Endometrial microvascular endothelial cells (primary cell): ENCODE measurements around the gene ZBTB47. TPM values are rescaled to one million over a fixed set of nuclear protein-coding genes. Genes with fewer than 3 reads are reported as not detected.

Experiments
- in situ Hi-C: cut with HindIII; loops from 2 replicates; pipeline ENCODE4 v1.10.0; 2017; ENCODE audit warnings: low sequenced_read_pairs, low pct_unique_long_range_greater_than_20kb; ENCODE audit errors: inconsistent ontology term
- total RNA-seq: library from RNA; depleted of rRNA; stranded (reverse); fragments of >200 nt; gene quantifications from one replicate; pipeline ENCODE4 v1.2.3, GENCODE V29; 2015; ENCODE audit errors: inconsistent ontology term

The ZBTB47 gene
- total RNA-seq, 1 donor from 2014 or later, result 10.9 TPM

DNA sequence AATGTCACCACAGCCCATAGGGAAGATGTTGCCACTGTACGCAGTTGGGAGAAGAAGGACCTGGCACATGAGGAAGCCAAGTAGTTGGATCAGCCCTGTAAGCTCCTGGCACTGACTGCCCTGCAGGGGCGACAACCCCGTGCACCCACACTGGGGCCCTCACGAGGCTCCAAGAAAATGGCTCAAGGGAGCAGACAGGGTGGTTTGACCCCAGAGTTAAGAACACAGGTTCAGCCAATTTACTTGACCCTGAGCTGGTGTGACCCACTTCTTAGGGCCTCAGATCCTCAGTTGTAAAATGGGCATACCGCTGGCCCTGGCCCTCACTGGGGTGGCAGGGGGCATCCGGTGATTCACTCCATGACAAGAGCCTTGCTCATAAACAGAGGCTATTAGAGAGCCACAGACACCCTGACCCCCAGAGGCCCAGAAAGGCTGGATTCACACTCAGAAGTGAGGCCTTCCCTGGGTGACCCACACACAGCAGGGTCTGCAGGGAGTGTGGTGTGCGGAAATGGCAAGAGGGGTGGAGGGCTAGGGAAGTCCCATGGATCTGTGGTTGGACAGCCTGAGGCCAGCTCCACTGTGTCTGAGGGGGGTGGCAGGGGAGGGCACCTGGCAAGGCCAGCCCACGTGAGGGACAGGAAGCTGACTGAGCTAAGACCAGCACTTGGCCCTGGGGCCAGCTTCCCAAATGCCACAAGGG lies 50.8 kb downstream of the ZBTB47 start:
- in situ Hi-C loops, result no loop called here

DNA sequence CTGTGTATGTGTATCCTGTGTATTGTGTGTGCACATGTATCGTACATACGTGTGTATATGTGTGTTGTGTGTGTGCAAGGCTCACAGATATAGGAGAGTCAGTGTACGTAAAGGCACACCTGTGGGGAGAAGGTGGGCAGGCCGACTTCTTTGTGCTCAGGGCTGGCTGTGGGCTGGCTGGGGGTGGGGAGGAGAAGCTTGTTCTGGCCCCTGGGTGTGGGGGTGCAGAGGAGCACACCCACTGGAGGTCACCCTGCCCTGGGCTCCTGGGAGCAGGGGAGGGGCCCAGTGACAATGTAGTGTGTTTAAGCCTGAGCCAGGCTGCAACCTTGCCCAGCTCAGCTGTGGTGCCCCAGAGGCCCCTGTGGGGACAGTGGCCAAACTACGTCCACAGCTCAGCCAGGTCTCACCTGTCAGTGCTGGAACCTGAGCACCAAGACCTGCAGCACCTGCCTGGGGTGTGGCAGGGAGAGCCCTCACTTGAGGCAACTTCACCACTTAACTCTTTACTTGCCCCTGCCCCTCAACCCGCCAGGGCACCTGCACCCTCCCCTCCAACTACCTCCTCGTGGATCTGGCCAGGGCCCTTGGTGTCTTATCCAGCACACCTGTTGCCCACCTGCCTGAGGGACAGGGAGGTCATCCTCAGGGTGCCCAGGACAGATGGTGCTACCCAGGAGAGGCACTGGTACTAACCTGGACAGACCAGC lies 51.7 kb downstream of the ZBTB47 start:
- in situ Hi-C loops, result no loop called here

DNA sequence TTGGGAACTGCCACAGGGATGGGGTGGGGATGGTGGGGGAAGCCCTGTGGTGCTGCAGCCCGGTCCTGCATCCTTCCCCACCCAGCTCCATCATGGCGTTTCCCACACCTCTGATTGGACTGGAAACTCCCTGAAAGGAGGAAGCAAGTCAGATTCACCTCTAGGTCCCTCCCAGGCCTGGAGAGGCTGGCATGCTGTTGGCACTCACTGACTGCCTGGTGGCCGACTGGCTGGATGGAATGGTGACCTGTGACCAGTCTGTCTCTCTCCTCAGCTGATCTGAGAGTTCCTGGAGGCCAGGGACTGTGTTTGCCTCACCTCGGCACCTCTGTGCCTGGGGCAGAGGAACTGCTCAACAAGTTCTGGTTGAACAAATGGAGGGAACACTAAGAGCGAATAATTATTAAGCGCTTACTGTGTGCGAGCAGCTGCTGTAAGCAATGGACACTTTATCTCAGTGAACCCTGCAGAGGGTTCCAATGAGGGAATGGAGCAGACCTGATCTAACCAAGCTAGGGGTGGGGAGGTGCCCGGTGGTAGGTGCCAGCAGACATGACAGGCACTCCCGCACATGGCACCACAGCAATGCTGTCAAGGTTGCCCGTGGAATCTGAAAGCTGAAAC lies 52.6 kb downstream of the ZBTB47 start:
- in situ Hi-C loops, result no loop called here

DNA sequence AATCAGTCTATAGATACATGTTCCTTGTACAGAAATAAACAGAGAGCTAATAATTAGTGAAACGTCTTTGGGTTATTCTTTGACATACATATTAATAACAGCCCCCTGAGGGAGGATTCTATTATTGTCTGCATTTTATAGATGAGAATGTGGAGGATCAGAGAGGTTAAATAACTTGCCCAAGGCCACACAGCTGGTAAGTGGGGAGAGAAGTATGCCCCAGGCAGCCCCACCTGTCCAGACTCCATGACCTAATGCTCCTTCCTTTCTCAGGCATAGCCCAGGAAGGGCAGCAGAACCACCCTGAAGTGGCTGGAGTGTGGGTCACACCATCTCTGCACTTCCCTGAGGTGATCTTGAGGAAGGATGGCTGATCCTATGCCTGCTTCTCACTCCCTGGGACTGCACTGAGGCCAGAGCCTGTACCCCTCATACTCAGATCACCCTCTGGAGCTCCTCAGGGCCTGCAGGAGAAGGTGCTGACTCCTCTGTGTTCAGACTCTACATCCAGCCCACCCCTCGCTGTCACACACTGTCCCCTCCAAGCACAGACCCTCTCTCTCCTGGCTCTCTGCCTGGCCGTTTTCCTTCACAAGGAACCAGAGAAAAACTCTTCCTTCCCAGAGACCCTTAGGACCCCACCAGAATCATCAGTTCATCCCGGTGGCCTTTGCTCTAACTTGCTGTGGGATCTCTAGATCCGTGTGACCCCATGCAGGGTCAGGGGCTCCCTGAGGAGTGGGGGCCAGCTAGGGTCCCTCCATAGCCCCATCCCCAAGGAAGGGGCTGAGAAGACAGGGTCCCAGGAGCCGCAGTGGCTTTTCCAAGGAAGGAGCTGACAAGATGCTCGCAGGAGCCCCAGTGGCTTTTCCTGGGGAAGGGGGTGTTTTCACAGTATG lies 53.5 kb downstream of the ZBTB47 start:
- in situ Hi-C loops, result no loop called here

DNA sequence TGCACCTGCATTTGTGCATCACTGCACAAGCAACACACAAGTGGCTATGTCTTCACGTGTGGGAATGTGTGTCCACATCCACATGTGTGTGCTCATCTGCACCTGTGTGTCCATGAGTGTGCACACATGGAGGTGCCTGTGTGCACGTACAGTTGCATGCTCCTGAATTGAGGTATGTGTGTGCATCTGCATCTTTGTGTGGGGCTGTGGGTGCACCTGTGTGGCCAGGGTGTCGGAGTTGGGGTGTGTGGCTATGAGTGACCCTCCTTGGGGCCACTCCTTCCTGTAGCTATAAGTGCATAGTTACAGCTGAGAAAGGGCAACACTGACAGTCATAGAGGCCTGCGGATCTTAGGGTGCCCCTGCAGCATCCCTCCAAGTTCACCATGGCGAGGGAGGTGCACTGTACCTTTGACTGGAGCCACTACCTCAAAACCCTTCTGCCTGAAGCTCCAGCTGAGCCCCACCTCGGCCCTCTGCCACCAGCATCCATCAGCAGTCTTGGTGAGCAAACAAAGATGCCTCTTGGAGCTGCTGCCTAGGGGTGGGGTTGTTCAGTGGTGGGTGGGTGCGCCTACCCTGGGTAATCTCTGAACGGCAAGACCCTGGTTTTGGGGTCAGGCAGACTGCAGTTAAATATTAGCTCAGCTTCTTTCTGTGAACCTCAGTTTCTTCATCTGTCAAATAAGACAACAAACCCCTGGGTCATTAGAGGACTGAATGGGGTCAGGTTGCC lies 54.3 kb downstream of the ZBTB47 start:
- in situ Hi-C loops, result no loop called here

DNA sequence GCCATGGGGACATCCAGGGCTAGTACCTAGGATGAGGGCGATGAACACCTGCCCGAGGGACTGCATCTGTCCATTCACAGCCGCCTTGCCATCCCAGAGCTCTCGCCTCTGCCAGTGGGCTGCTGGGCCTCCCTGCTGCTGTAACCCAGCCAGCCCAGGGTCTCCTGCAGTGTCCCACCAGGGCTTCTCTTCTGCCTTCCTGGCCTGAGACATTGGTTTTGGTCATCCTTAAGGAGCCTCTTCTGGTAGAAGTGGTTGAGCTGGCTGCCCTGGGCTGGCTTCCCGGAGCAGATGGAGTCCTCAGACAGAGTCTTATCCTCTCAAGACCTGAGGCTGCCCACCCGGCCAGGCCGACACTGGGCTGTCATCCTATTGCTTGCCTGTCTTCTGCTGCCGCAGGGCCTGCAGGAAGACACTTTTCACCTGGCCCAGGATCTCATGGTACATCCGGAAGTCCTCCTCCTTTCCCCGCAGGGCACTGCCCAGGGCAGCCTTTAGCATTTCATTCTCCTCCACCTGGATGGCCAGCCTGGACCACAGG lies 55.2 kb downstream of the ZBTB47 start:
- in situ Hi-C loops, result no loop called here

DNA sequence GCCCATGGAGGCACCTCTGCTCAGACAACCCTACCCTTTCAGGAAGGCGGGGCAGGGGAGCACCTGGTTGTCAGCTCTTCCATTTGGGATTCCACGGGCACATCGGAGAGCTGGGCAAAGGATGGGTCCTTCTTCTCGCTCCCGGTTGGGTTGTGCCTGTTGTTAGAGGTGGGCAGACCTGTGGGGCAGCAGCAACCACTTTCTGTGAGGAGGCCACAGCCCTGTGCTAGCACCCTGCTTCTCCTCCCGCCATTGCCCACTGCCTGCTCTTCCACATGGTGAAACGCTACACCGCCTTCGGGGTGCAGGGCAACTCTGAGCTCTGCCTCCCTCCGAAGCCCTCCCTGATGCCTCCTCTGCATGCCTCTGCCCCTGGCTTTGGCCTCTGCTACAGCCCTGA lies 56.1 kb downstream of the ZBTB47 start:
- in situ Hi-C loops, result no loop called here

DNA sequence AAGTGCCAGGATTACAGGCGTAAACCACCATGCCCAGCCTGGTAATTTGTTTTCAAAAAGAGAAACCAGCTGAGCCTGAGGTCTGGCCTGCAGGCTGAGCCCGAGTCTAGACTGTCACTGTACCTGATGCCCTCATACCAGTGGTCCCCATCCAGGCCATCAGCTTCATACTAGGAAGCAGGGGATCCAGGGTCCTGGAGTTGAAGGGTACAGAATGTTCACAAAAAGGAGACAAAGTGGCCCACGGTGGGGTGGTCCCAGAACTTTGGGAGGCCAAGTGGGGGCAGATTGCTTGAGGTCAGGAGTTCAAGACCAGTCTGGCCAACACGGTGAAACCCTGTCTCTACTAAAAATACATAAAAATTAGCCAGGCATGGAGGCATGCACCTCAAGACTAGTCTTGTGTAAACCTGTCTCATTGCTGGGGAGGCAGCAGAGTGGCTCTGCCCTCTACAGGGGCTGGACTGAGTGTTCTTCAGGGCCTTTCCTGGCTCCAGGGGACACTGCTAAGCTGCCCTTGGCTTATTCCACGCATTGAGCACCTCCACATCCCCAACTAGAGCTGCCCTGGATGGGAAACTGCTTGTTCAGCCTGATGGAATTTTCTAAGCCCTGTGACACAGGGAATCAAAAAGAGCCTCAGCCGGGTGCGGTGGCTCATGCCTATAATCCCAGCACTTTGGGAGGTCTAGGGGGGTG lies 57.0 kb downstream of the ZBTB47 start:
- in situ Hi-C loops, result no loop called here

DNA sequence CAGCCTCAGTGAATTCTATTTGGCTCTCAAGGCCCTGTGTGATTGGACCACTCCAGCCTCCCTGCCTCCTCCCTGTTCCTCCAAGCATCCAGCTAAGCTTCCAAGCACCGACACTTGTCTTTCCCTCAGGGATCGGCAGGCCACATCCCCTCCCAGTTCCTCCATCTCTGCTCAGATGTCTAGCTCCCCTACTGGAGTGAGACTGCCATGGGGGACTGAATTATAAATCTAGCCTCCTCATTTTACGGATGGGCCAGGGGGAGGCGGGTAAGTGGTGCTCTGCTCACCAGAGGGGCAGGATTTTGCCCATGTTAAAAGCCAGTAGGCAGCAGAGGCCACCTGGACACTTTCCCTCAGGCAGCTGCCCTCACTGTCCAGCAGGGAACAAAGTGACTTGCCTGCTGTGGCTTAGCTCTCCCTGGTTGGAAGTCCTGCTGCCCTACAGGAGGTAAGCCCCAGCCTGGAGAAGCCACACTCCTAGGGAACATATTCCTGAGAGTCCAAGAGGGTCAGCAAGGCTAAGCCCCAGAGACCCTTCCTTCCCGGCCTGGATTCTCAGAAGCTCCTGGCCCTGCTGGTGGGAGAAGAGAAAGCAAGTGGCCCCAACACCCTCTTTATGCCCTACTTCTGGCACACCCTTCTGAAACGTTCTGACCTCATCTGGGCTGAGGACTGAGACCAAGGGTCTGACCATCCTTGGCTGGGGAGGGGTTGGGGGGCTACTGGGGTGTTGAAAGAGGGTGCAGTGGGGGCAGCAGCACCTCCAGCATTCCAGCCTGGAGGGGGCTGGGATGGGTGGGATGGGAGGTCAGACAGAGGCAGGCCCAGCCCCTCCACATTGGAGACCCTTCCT lies 58.2 kb downstream of the ZBTB47 start:
- in situ Hi-C loops, result no loop called here

DNA sequence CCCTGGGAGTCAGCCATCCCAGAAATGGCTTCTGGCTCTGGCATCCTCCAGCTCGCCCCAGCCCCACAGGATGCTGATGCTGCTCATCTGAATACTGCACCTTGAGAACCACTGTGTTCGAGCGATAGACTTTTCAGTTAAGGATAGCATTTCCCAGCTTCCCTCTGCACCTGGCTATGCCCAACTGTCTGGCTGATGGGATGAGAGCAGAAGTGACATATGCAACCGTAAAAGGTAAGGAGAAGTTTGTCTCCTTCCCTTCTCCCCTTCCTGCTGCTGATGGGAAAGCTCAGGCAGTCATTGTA lies 58.8 kb downstream of the ZBTB47 start:
- in situ Hi-C loops, result no loop called here

DNA sequence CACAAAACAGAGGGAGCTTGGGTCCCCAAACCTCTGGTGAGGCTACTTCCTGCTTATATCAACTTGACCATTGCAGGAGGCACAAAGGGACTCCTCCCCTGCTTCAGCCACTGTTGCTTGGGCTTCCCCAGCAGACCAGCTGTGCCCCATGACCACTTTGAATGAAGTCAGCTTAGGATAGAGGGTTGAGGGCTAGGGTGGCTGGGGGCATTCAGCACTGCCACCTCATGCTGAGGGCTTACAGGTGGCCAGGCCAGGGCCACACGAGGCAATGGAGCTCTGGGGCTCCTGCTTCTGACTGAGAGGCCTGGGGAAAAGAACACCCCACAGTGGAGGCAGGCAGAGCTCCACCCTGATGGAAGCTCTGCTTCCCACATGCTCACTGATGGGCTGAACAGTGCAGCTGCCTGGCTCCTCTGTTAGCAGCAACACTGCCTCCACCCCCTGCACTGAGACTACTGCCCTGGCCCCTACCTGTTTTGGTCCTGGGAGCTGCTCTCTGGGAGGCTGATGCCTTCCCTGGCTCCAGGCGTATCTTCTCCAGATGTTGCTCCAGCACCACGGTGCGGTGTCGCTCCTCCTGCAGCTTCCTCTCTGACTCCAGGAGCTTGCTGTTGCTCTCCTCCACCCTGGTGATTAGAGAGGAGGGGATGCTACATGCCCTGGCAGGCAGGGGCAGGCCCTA lies 59.3 kb downstream of the ZBTB47 start:
- in situ Hi-C loops, result no loop called here

DNA sequence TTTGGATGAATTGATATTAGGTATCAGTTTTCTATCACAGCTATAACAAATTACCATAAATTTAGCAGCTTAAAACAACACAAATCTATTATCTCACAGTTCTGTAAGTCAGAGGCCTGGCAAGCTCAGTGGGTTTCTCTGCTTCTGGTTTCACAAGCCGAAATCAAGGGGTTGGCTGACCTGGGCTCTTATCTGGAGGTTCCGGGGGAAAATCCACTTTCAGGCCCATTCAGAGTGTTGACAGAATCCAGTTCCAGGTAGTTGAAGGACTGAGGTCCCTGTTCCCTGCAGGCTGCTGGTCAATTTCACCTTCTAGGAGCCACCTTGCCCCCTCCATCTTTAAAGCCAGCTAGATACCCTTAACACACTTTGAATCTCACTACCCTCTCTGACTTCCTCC lies 60.2 kb downstream of the ZBTB47 start:
- in situ Hi-C loops, result no loop called here

DNA sequence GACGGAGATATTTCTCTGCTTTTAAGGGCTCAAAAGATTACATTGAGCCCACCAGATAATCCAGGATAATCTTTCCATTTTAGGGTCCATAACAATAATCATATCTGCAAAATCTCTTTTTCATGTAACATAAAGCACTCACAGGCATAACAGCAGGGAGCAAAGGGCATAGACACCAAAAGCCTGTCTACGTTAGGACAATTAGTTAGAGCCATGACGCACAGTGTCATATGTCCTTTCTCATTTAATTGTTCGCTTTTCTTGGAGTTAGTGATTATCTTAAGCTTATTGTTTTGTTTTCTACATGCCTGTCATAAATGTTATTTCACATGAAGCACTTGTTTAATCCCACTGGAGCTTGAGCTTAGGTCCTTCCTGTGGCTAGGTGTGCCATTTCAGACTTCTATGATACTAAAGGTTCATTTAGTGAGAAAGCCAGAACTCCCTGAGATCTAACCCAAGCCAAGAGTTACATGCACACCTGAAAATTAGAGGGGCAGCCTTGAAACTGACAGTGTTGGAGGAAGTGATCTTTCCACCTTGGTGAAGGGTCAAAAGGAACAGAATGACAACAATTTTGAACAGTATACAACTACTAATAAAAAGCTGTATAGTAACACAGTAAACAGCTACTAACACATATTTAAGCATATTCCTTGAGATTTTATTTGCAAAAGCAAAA lies 60.8 kb downstream of the ZBTB47 start:
- in situ Hi-C loops, result no loop called here
